GM13977 (cell line): ENCODE results near the gene QSOX1.

Source experiments
- DNase-seq: peaks from one replicate; pipeline ENCODE4 v3.0.0; 2012; ENCODE audit warnings: low spot score
- CTCF ChIP-seq: IDR thresholded peaks from 2 replicates; pipeline ENCODE4 v1.5.1; 2012; ENCODE audit warnings: mild to moderate bottlenecking, control low read depth; ENCODE audit not compliant: insufficient read depth; ENCODE audit errors: extremely low read depth, missing control alignments
- in situ Hi-C: fragments of 300-500 bp; cut with MboI; formaldehyde crosslinking; loops from one replicate; pipeline ENCODE4 v1.12.0; 2022; ENCODE audit warnings: low sequenced_read_pairs, low pct_unique_long_range_greater_than_20kb, mixed read lengths, inconsistent platforms; ENCODE audit not compliant: unreplicated experiment

The QSOX1 gene

GRCh38 chr1:180218806-180219765 is 64.4 kb downstream of the QSOX1 start:
- no peak for DNase-seq
- in situ Hi-C loops: no loop called here
- TF ChIP-seq CTCF: no peak

GRCh38 chr1:180219776-180220175 is 65.1 kb downstream of the QSOX1 start:
- in situ Hi-C loops: no loop called here
- no peak for DNase-seq
- no peak for TF ChIP-seq CTCF

- in situ Hi-C loops: no loop called here
- no peak for DNase-seq
These were observed 66.8 kb downstream of the QSOX1 start for GRCh38 chr1:180221462-180221861.

GRCh38 chr1:180224902-180225301 is 70.2 kb downstream of the QSOX1 start:
- no peak for DNase-seq
- TF ChIP-seq CTCF: no peak
- in situ Hi-C loops: no loop called here

More at GRCh38 chr1:180221462-180221861, 66.8 kb downstream of the QSOX1 start:
- no peak for TF ChIP-seq CTCF

- TF ChIP-seq CTCF: no peak
- DNase-seq: no peak
These were observed 70.7 kb downstream of the QSOX1 start for GRCh38 chr1:180225403-180225802.

GRCh38 chr1:180227861-180228647 is 73.4 kb downstream of the QSOX1 start:
- TF ChIP-seq CTCF: no peak
- in situ Hi-C loops: no loop called here

More at GRCh38 chr1:180225403-180225802, 70.7 kb downstream of the QSOX1 start:
- in situ Hi-C loops: no loop called here

More at GRCh38 chr1:180227861-180228647, 73.4 kb downstream of the QSOX1 start:
- no peak for DNase-seq
